Measurements from ENCODE around the gene RAB5B. TPM values are rescaled to one million over a fixed set of nuclear protein-coding genes. Genes with fewer than 3 reads are reported as not detected.

The RAB5B gene, protein sequence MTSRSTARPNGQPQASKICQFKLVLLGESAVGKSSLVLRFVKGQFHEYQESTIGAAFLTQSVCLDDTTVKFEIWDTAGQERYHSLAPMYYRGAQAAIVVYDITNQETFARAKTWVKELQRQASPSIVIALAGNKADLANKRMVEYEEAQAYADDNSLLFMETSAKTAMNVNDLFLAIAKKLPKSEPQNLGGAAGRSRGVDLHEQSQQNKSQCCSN
- total RNA-seq (2022; extraction: Qiagen RNA extraction): 28.1 to 38.0 TPM (median 35.9 TPM) in 5 replicates

DNA sequence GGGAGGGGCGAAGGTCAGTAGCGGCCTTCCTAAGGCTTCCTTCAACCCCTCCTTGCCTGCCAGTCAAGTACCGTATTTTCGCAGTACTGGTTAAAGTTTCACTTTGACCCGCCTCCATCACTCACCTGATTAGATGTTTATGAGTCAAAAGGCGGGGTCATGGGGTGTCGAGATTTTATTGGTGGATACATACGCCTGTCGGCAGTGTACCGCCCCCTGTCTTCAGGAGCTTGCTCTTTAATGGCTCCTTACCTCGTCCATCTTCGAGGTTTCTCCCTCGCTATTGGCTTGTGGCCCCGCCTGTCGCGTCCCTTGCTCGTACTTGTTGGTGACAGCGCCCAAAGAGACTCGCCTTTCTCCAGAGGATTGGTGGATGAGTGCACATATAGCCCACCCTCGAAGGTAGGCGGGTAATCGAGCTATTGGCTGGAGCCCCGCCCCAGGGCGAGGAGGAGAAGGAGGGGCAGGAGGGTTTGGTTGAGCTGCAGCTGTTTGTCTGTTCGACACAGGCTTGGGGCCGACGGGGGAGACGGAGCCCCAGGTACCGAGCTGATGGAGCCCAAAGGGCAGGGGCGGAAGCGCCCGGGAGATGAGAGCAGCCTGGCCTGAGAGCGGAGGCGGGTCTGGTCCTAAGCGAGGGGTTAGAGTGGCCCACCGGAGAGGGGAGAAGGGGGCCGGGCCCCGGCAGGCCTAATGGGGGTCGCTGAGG is at the start of gene RAB5B:
Gene RAB5B, plus strand, starts transcription at position 480 of the 709 bp plus-strand sequence. CDS start 12,883 bp downstream, outside the sequence.

GRCh38 chr12:55927588-55928502 is 46.0 kb upstream of the RAB5B start, which contains the start of gene PYM1:
Gene PYM1, minus strand, starts transcription at chr12:55927894. Its CDS starts 133 bp downstream, at chr12:55927761.

DNA sequence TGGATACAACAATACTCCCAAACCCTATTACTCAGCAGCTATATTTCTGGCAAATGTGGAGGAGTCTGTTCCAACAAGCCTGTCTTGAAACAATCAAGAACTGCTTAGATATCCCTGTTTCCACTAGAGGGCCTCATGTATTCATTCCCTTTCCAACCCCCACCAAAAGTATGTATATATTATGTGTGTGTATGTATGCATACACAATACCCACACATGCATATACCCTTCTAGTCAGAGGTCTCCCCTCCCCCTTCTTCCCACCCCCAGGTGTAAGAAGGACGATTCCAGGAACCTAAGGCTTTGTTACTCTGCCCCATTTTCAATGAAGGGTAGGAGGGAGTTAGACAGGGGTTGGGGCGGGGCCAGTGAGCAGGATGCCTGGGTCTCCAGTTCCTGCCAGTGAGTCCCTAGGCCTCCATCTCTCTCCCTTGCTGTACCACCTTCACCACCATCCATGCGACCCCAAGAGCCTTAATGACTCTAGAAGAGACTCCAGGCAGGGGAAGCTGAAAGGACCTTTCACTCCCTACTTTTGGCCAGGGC is 43.0 kb upstream of the RAB5B start, which contains the start of gene DGKA:
Gene DGKA, plus strand, starts transcription at position 392 of the 546 bp plus-strand sequence. CDS start 5,342 bp downstream, outside the sequence.

DNA sequence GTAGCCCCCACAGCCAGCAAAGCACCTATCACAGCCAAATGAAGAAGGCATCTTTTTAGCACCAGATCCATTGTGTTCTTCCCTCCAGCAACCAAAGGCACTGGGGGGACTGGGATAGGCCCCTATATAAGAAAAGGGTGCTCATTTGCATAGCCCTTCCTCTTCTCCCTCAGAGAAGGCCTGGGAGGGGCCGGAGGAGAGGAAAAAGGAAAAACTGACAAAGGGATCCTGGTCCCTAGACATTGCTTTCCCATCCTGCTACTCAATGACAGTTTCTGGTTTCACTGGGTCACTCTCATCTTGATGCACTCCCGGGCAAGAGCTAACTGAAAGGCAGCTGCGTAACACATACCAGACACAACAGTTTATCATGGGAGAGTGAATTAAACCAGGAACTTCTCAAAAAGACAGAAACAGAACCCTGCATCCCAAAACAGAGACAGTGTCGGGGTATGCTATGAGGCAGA is 7.9 kb upstream of the RAB5B start, which contains the start of gene PMEL:
Gene PMEL, minus strand, starts transcription at position 102 of the 467 bp plus-strand sequence. Its CDS starts 31 bp downstream, at position 71.

GRCh38 chr12:55966408-55967281 is 7.2 kb upstream of the RAB5B start, which contains the start of gene CDK2:
Gene CDK2, plus strand, starts transcription at chr12:55966830. Its CDS starts 179 bp downstream, at chr12:55967009.

GRCh38 chr12:55996715-55997534 is 23.0 kb downstream of the RAB5B start, which contains the start of gene SUOX:
Gene SUOX, plus strand, starts transcription at chr12:55997276. Its CDS starts 4,946 bp downstream, at chr12:56002222.

DNA sequence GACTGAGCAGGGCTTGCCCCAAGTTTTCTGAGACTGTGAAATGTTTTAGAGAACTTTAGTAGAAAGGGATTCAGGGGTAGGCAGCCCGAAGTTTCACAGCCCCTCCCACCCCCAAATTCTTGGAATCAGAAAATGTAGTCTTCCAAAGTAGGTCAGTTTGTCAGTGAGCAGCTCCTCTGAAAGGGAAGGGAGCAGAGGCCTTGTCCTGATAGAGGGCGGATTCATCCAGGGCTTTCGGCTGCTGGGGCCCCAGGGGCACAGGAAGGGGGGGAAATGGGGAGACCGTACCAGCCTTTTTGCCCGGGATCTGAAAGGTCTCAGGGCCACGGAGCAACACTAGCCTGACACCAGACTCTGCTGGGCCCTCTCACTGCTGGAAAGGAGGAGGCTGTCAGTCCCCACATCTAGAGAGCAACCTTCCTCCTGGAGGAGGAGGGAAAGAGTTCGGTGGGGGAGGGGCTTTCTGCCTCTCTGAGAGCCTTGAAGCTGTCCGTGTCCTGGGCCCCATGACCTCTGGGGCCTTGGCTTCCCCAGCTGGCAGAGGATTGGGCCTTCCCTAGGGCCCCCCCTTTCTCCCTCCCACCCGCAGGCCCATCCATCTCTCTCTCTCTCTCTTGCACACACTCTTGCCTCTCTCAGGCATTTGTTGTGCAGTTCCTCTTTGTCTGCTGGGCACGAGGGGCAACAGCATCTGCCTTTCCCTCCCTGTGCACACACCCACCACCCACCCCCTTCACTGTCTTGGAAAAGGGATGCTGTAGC is 46.7 kb downstream of the RAB5B start, which contains the start of gene IKZF4:
Gene IKZF4, plus strand, starts transcription at position 621 of the 762 bp plus-strand sequence. CDS start 451 bp downstream, outside the sequence.

GRCh38 chr12:56041552-56042429 is 67.9 kb downstream of the RAB5B start, which contains the start of gene RPS26:
Gene RPS26, plus strand, starts transcription at chr12:56041918. Its CDS starts 249 bp downstream, at chr12:56042167.

Other genes starting within 250 kb of the RAB5B start
- gene CD63, start 245.1 kb upstream of the RAB5B start, total RNA-seq (2022; extraction: Qiagen RNA extraction): 655 to 723 TPM (median 684 TPM) in 5 replicates
- 2.3 to 4.4 TPM (median 3.9 TPM) in 5 replicates for gene GDF11, start 231.0 kb upstream of the RAB5B start, total RNA-seq (2022; extraction: Qiagen RNA extraction)
- 84.0 to 146 TPM (median 85.8 TPM) in 5 replicates for gene SARNP, start 156.4 kb upstream of the RAB5B start, total RNA-seq (2022; extraction: Qiagen RNA extraction)
- gene ORMDL2, start 156.0 kb upstream of the RAB5B start, total RNA-seq (2022; extraction: Qiagen RNA extraction): 79.6 to 103 TPM (median 94.6 TPM) in 5 replicates
- gene DNAJC14, start 144.5 kb upstream of the RAB5B start, total RNA-seq (2022; extraction: Qiagen RNA extraction): 20.7 to 28.0 TPM (median 25.9 TPM) in 5 replicates
- 0.29 to 0.45 TPM (median 0.32 TPM) in 5 replicates for gene MMP19, start 131.1 kb upstream of the RAB5B start, total RNA-seq (2022; extraction: Qiagen RNA extraction)
- gene PYM1, start 46.2 kb upstream of the RAB5B start, total RNA-seq (2022; extraction: Qiagen RNA extraction): 38.8 to 45.9 TPM (median 41.1 TPM) in 5 replicates
- 16.0 to 20.2 TPM (median 19.4 TPM) in 5 replicates for gene DGKA, start 42.9 kb upstream of the RAB5B start, total RNA-seq (2022; extraction: Qiagen RNA extraction)
- 0.53 to 1.1 TPM (median 0.67 TPM) in 5 replicates for gene PMEL, start 8.0 kb upstream of the RAB5B start, total RNA-seq (2022; extraction: Qiagen RNA extraction)
- gene CDK2, start 7.2 kb upstream of the RAB5B start, total RNA-seq (2022; extraction: Qiagen RNA extraction): 47.2 to 60.1 TPM (median 52.4 TPM) in 5 replicates
- 7.2 to 9.5 TPM (median 8.0 TPM) in 5 replicates for gene SUOX, start 23.2 kb downstream of the RAB5B start, total RNA-seq (2022; extraction: Qiagen RNA extraction)
- 2.3 to 2.9 TPM (median 2.8 TPM) in 5 replicates for gene IKZF4, start 47.0 kb downstream of the RAB5B start, total RNA-seq (2022; extraction: Qiagen RNA extraction)
- gene RPS26, start 67.8 kb downstream of the RAB5B start, total RNA-seq (2022; extraction: Qiagen RNA extraction): 569 to 686 TPM (median 600 TPM) in 5 replicates
- 1.1 to 1.7 TPM (median 1.3 TPM) in 5 replicates for gene ERBB3, start 106.1 kb downstream of the RAB5B start, total RNA-seq (2022; extraction: Qiagen RNA extraction)
- gene PA2G4, start 130.5 kb downstream of the RAB5B start, total RNA-seq (2022; extraction: Qiagen RNA extraction): 310 to 332 TPM (median 329 TPM) in 5 replicates
- 5,372 to 6,304 TPM (median 5,793 TPM) in 5 replicates for gene RPL41, start 142.6 kb downstream of the RAB5B start, total RNA-seq (2022; extraction: Qiagen RNA extraction)
- 2.5 to 3.5 TPM (median 3.1 TPM) in 5 replicates for gene ZC3H10, start 144.2 kb downstream of the RAB5B start, total RNA-seq (2022; extraction: Qiagen RNA extraction)
- gene ESYT1, start 154.2 kb downstream of the RAB5B start, total RNA-seq (2022; extraction: Qiagen RNA extraction): 56.5 to 75.8 TPM (median 72.7 TPM) in 5 replicates
- gene MYL6B, start 178.5 kb downstream of the RAB5B start, total RNA-seq (2022; extraction: Qiagen RNA extraction): 68.1 to 83.2 TPM (median 73.8 TPM) in 5 replicates
- 2,040 to 3,443 TPM (median 2,154 TPM) in 5 replicates for gene MYL6, start 184.3 kb downstream of the RAB5B start, total RNA-seq (2022; extraction: Qiagen RNA extraction)
- 22.5 to 42.3 TPM (median 39.4 TPM) in 5 replicates for gene SMARCC2, start 215.4 kb downstream of the RAB5B start, total RNA-seq (2022; extraction: Qiagen RNA extraction)
- gene RNF41, start 247.8 kb downstream of the RAB5B start, total RNA-seq (2022; extraction: Qiagen RNA extraction): 21.6 to 27.4 TPM (median 26.5 TPM) in 5 replicates